Upper lobe of left lung (tissue), 4 donors: Measurements from ENCODE around the gene G6PC3.

Experiments used
- EP300 ChIP-seq, 4 donors: sonication (generic); formaldehyde crosslinking; IDR thresholded peaks; one replicate each; pipeline ENCODE4 v1.5.1; 2017; ENCODE audit warnings: antibody characterized with exemption in 4 of 4, control low read depth in 2 of 4
- POLR2A ChIP-seq, 4 donors: fragments of 450-650 bp; IDR thresholded peaks; one replicate each; pipeline ENCODE4 v1.5.1; 2016 to 2017; ENCODE audit warnings: antibody characterized with exemption in 4 of 4, mild to moderate bottlenecking in 2 of 4
- POLR2AphosphoS5 ChIP-seq, 2 donors: sonication (generic); formaldehyde crosslinking; IDR thresholded peaks; one replicate each; pipeline ENCODE4 v1.5.1; 2017; ENCODE audit warnings: antibody characterized with exemption in 2 of 2
- TF ChIP-seq, protein P1 (sequence below), 6 experiments: fragments of 450-650 bp in 4 of 6; fragments of 200-600 bp in 2 of 6; sonication (generic) in 2 of 6; IDR thresholded peaks; one replicate each; pipeline ENCODE4 v1.5.1; 2016 to 2019; ENCODE audit warnings: antibody characterized with exemption in 6 of 6

DNA sequence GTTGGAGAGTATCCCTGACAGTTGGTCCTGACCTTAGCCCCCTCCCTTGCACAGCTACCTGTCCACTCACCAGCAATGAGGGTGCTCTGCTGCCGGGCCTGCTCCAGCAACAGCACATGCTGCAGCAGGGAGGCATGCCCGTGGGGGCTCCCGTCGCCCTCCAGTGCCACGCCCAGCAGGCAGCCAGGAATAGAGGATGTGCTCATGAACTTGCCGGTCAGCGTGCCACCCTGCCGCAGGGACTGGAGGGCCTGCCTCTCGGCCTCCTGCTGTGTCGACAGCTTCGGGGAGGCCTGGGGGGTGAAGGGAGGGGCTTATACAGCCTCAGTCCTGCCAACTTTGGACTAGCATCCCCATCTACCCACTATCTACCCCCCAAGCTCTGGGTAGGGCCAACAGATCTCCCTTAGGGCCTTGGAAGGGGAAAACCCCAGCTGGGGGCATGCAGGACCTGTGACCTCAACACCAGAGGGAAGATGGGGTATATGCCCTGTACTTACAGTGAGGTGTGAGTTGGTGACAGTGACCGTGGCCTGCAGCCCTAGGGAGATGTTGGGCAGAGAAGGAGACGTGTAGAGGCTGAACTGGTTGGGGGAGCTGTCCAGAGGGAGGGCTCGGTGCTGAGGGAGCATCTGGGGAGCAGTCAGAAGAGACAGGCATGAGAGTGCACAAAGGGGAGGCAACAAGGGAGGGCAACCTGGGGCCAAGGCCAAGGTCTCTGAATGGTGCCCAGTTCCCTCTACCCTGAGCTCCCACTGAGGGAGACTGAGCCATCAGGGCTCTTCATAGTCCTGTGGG lies 20.9 kb downstream of the G6PC3 start:
- TF ChIP-seq, protein P1, sequence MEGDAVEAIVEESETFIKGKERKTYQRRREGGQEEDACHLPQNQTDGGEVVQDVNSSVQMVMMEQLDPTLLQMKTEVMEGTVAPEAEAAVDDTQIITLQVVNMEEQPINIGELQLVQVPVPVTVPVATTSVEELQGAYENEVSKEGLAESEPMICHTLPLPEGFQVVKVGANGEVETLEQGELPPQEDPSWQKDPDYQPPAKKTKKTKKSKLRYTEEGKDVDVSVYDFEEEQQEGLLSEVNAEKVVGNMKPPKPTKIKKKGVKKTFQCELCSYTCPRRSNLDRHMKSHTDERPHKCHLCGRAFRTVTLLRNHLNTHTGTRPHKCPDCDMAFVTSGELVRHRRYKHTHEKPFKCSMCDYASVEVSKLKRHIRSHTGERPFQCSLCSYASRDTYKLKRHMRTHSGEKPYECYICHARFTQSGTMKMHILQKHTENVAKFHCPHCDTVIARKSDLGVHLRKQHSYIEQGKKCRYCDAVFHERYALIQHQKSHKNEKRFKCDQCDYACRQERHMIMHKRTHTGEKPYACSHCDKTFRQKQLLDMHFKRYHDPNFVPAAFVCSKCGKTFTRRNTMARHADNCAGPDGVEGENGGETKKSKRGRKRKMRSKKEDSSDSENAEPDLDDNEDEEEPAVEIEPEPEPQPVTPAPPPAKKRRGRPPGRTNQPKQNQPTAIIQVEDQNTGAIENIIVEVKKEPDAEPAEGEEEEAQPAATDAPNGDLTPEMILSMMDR (IDR thresholded peaks at IDR 0.05) = no peak
- TF ChIP-seq POLR2A (IDR thresholded peaks at IDR 0.05) = no peak
- no peak for TF ChIP-seq POLR2AphosphoS5 (IDR thresholded peaks at IDR 0.05)
- TF ChIP-seq EP300 (IDR thresholded peaks at IDR 0.05) = no peak
